GM21423 (cell line): ENCODE results near the gene RUNX1.

Experiments used
- ATAC-seq: cut with Tn5 transposase; IDR thresholded peaks from one replicate; pipeline ENCODE4 v1.9.1; 2021; ENCODE audit warnings: mild to moderate bottlenecking, moderate library complexity; ENCODE audit not compliant: unreplicated experiment

RUNX1 gene

GRCh38 chr21:35017256-35017655 is 31.8 kb downstream of the RUNX1 start:
- ATAC-seq = no peak

- no peak for ATAC-seq
Observed at GRCh38 chr21:35016517-35017188, 32.4 kb downstream of the RUNX1 start.

GRCh38 chr21:35016071-35016470 is 33.0 kb downstream of the RUNX1 start:
- no peak for ATAC-seq

- ATAC-seq = no peak
Observed at GRCh38 chr21:35015435-35016024, 33.6 kb downstream of the RUNX1 start.

GRCh38 chr21:35014302-35015041 is 34.6 kb downstream of the RUNX1 start:
- no peak for ATAC-seq

- ATAC-seq = no peak
Observed at GRCh38 chr21:35011681-35012080, 37.4 kb downstream of the RUNX1 start.

GRCh38 chr21:35010447-35010846 is 38.7 kb downstream of the RUNX1 start:
- no peak for ATAC-seq

- no peak for ATAC-seq
Observed at GRCh38 chr21:35007348-35007747, 41.8 kb downstream of the RUNX1 start.

- no peak for ATAC-seq
Observed at GRCh38 chr21:35006771-35007170, 42.3 kb downstream of the RUNX1 start.

GRCh38 chr21:35006248-35006647 is 42.9 kb downstream of the RUNX1 start:
- no peak for ATAC-seq

- no peak for ATAC-seq
Observed at GRCh38 chr21:35005560-35006224, 43.4 kb downstream of the RUNX1 start.

GRCh38 chr21:35005077-35005476 is 44.0 kb downstream of the RUNX1 start:
- no peak for ATAC-seq

GRCh38 chr21:35004314-35004713 is 44.8 kb downstream of the RUNX1 start:
- ATAC-seq = no peak

GRCh38 chr21:35002879-35003722 is 46.0 kb downstream of the RUNX1 start:
- ATAC-seq = no peak

- no peak for ATAC-seq
Observed at GRCh38 chr21:34999397-34999941, 49.6 kb downstream of the RUNX1 start.

- ATAC-seq = no peak
Observed at GRCh38 chr21:34998176-34998575, 50.9 kb downstream of the RUNX1 start.

GRCh38 chr21:34997294-34997693 is 51.8 kb downstream of the RUNX1 start:
- ATAC-seq = no peak

GRCh38 chr21:34996304-34997101 is 52.6 kb downstream of the RUNX1 start:
- ATAC-seq = no peak

- no peak for ATAC-seq
Observed at GRCh38 chr21:34995979-34996303, 53.2 kb downstream of the RUNX1 start.
